Measurements from ENCODE around the gene WDR4.

The WDR4 gene

GRCh38 chr21:42861848-42862400, 17.4 kb downstream of the WDR4 start:
- Mint-ChIP-seq H3K9me3 (no peaks in the 10 kb centered on the region), H3K27ac (no peak overlapping the region), H3K36me3 (peaks cover 83% of the 10 kb centered on the region), H3K4me3 (no peak overlapping the region), H3K4me1 (peaks cover 29% of the 10 kb centered on the region)
- no peak for ATAC-seq
- DNase-seq (ENCODE audit: low spot score in 2 of 2): no peak

GRCh38 chr21:42861311-42861847, 18.0 kb downstream of the WDR4 start:
- no peak overlapping the region for H3K4me3 Mint-ChIP-seq
- peaks cover 83% of the 10 kb centered on the region for H3K36me3 Mint-ChIP-seq
- no peaks in the 10 kb centered on the region for H3K9me3 Mint-ChIP-seq
- H3K27ac Mint-ChIP-seq: no peak overlapping the region
- ATAC-seq (no peak), DNase-seq (ENCODE audit: low spot score in 2 of 2) (no peak)
- peaks cover 24% of the 10 kb centered on the region for H3K4me1 Mint-ChIP-seq

- Mint-ChIP-seq H3K9me3 (no peaks in the 10 kb centered on the region), H3K27ac (no peak overlapping the region), H3K4me3 (no peak overlapping the region), H3K36me3 (peaks cover 85% of the 10 kb centered on the region), H3K4me1 (peaks cover 17% of the 10 kb centered on the region)
- DNase-seq (ENCODE audit: low spot score in 2 of 2) (no peak), ATAC-seq (no peak)
Observed at GRCh38 chr21:42860345-42860744, 19.0 kb downstream of the WDR4 start.

- no peak for ATAC-seq
- Mint-ChIP-seq H3K4me3 (no peak overlapping the region), H3K4me1 (peaks cover 15% of the 10 kb centered on the region), H3K9me3 (no peaks in the 10 kb centered on the region), H3K27ac (no peak overlapping the region), H3K36me3 (peaks cover 86% of the 10 kb centered on the region)
- no peak for DNase-seq (ENCODE audit: low spot score in 2 of 2)
Observed at GRCh38 chr21:42859891-42860230, 19.5 kb downstream of the WDR4 start.

GRCh38 chr21:42858957-42859890, 20.1 kb downstream of the WDR4 start:
- Mint-ChIP-seq H3K4me1 (peaks cover 10% of the 10 kb centered on the region), H3K9me3 (no peaks in the 10 kb centered on the region), H3K4me3 (no peak overlapping the region), H3K36me3 (peaks cover 86% of the 10 kb centered on the region), H3K27ac (no peak overlapping the region)
- DNase-seq (ENCODE audit: low spot score in 2 of 2): no peak
- ATAC-seq: no peak

GRCh38 chr21:42858185-42858847, 21.0 kb downstream of the WDR4 start:
- ATAC-seq (no peak), DNase-seq (ENCODE audit: low spot score in 2 of 2) (no peak)
- Mint-ChIP-seq H3K36me3 (peaks cover 87% of the 10 kb centered on the region), H3K27ac (no peak overlapping the region), H3K9me3 (no peaks in the 10 kb centered on the region), H3K4me1 (peaks cover 10% of the 10 kb centered on the region), H3K4me3 (no peak overlapping the region)

- Mint-ChIP-seq H3K9me3 (no peaks in the 10 kb centered on the region), H3K4me1 (peaks cover under 1% of the 10 kb centered on the region), H3K36me3 (peaks cover 90% of the 10 kb centered on the region), H3K4me3 (no peak overlapping the region), H3K27ac (no peak overlapping the region)
- no peak for ATAC-seq
- DNase-seq (ENCODE audit: low spot score in 2 of 2): no peak
Observed at GRCh38 chr21:42857216-42857615, 22.1 kb downstream of the WDR4 start.

GRCh38 chr21:42855937-42856335, 23.4 kb downstream of the WDR4 start:
- peaks cover 5% of the 10 kb centered on the region for H3K4me1 Mint-ChIP-seq
- no peak for DNase-seq (ENCODE audit: low spot score in 2 of 2)

GRCh38 chr21:42855171-42855936, 24.0 kb downstream of the WDR4 start:
- DNase-seq (ENCODE audit: low spot score in 2 of 2): no peak
- no peaks in the 10 kb centered on the region for H3K9me3 Mint-ChIP-seq
- peaks cover 96% of the 10 kb centered on the region for H3K36me3 Mint-ChIP-seq
- no peak overlapping the region for H3K27ac Mint-ChIP-seq
- H3K4me3 Mint-ChIP-seq: no peak overlapping the region
- no peak for ATAC-seq
- H3K4me1 Mint-ChIP-seq: peaks cover 5% of the 10 kb centered on the region

More at GRCh38 chr21:42855937-42856335, 23.4 kb downstream of the WDR4 start:
- no peak for ATAC-seq
- H3K27ac Mint-ChIP-seq: no peak overlapping the region
- no peaks in the 10 kb centered on the region for H3K9me3 Mint-ChIP-seq
- H3K36me3 Mint-ChIP-seq: peaks cover 96% of the 10 kb centered on the region
- no peak overlapping the region for H3K4me3 Mint-ChIP-seq

GRCh38 chr21:42854246-42855010, 24.9 kb downstream of the WDR4 start:
- H3K4me1 Mint-ChIP-seq: peaks cover 7% of the 10 kb centered on the region
- ATAC-seq (no peak), DNase-seq (ENCODE audit: low spot score in 2 of 2) (no peak)
- no peak overlapping the region for H3K27ac Mint-ChIP-seq
- peaks cover 100% of the 10 kb centered on the region for H3K36me3 Mint-ChIP-seq
- no peak overlapping the region for H3K4me3 Mint-ChIP-seq
- H3K9me3 Mint-ChIP-seq: no peaks in the 10 kb centered on the region

GRCh38 chr21:42853621-42854020, 25.7 kb downstream of the WDR4 start:
- no peaks in the 10 kb centered on the region for H3K9me3 Mint-ChIP-seq
- DNase-seq (ENCODE audit: low spot score in 2 of 2) (no peak), ATAC-seq (no peak)
- peaks cover 15% of the 10 kb centered on the region for H3K4me1 Mint-ChIP-seq
- H3K27ac Mint-ChIP-seq: no peak overlapping the region
- H3K36me3 Mint-ChIP-seq: peaks cover 100% of the 10 kb centered on the region
- no peak overlapping the region for H3K4me3 Mint-ChIP-seq

GRCh38 chr21:42852925-42853570, 26.3 kb downstream of the WDR4 start:
- Mint-ChIP-seq H3K9me3 (no peaks in the 10 kb centered on the region), H3K4me1 (peaks cover 17% of the 10 kb centered on the region), H3K27ac (no peak overlapping the region), H3K4me3 (no peak overlapping the region), H3K36me3 (peaks cover 100% of the 10 kb centered on the region)
- DNase-seq (ENCODE audit: low spot score in 2 of 2) (no peak), ATAC-seq (no peak)

GRCh38 chr21:42851812-42852665, 27.3 kb downstream of the WDR4 start:
- DNase-seq (ENCODE audit: low spot score in 2 of 2) (no peak), ATAC-seq (no peak)
- no peak overlapping the region for H3K4me3 Mint-ChIP-seq
- peaks cover 100% of the 10 kb centered on the region for H3K36me3 Mint-ChIP-seq
- H3K27ac Mint-ChIP-seq: no peak overlapping the region
- H3K4me1 Mint-ChIP-seq: peaks cover 17% of the 10 kb centered on the region
- no peaks in the 10 kb centered on the region for H3K9me3 Mint-ChIP-seq

Measured in stimulated activated effector memory CD8-positive, alpha-beta T cell treated with anti-CD3 and anti-CD28 coated beads, Interleukin-12 subunit alpha, Interleukin-12 subunit beta, amount 100 ng/mL, for 72 hours (primary cell).